ENCODE results near the gene SART3.

DNA sequence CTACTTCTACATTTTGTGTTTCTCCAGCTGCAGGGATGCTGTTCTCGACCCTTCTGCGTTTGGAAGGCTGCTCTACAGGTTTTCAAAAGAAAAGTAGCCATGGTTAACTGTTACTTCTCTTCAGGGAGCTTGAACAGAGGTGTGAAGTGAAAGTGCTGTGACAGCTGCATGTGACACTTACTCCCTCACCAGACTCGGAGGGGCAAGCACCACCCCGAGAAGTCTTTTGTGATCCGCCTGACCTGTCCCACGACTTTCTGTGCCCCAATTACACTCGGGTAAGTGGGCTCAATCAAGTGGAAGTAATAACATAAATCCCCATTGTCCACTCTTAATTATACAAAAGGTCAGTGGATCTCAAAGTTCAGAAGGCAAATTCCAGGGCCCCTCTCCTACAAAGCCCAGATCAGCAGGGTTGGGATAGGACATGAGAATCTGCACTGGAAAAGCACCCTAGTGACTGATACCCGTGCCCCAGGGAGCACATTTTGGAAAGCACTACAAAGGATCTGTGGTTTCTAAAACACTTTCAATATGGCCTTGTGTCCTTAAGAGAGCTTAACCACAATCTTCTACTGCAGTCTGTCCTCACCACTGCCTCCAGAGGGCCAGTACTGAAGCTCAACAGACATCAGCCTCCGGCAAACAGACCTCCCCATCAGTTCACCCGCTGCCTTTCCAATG, 34.3 kb downstream of the SART3 start:
- TF ChIP-seq CTCF (conservative IDR thresholded peaks at IDR 0.05 in 1 of 2, IDR thresholded peaks at IDR 0.05 in 1 of 2; ENCODE audit: extremely low read depth in 1 of 2, insufficient read depth in 1 of 2, low read depth in 1 of 2, low read length in 2 of 2): no peak
- TF ChIP-seq EZH2 (IDR thresholded peaks at IDR 0.05; ENCODE audit: borderline replicate concordance, low read length): no peak
